Activated T-cell treated with anti-CD3 and anti-CD28 coated beads for 1 hour (primary cell): ENCODE results near the gene TSPAN4.

Source experiments
- DNase-seq: peaks from one replicate; pipeline ENCODE4 v3.0.0-alpha.2; 2020; ENCODE audit warnings: low read depth

Gene TSPAN4

GRCh38 chr11:865462-866430, 23.1 kb downstream of the TSPAN4 start:
- no peak for DNase-seq

- DNase-seq, result no peak
These were observed 23.8 kb downstream of the TSPAN4 start for GRCh38 chr11:866481-866880.

GRCh38 chr11:867856-868358, 25.3 kb downstream of the TSPAN4 start:
- no peak for DNase-seq

- no peak for DNase-seq
These were observed 25.7 kb downstream of the TSPAN4 start for GRCh38 chr11:868394-868793.

- no peak for DNase-seq
These were observed 26.1 kb downstream of the TSPAN4 start for GRCh38 chr11:868802-869201.

- no peak for DNase-seq
These were observed 26.9 kb downstream of the TSPAN4 start for GRCh38 chr11:869399-870126.

GRCh38 chr11:870127-870413, 27.4 kb downstream of the TSPAN4 start:
- DNase-seq, result no peak

- no peak for DNase-seq
These were observed 27.8 kb downstream of the TSPAN4 start for GRCh38 chr11:870418-870817.

GRCh38 chr11:871472-871871, 28.8 kb downstream of the TSPAN4 start:
- no peak for DNase-seq

GRCh38 chr11:872799-873198, 30.1 kb downstream of the TSPAN4 start:
- DNase-seq, result no peak

- DNase-seq, result no peak
These were observed 31.1 kb downstream of the TSPAN4 start for GRCh38 chr11:873706-874105.

- no peak for DNase-seq
These were observed 32.6 kb downstream of the TSPAN4 start for GRCh38 chr11:875203-875602.

GRCh38 chr11:875769-876301, 33.2 kb downstream of the TSPAN4 start:
- DNase-seq, result no peak

GRCh38 chr11:876545-876944, 33.9 kb downstream of the TSPAN4 start:
- no peak for DNase-seq

- DNase-seq, result no peak
These were observed 34.9 kb downstream of the TSPAN4 start for GRCh38 chr11:877565-877964.

- no peak for DNase-seq
These were observed 37.8 kb downstream of the TSPAN4 start for GRCh38 chr11:880447-880846.

GRCh38 chr11:882596-882995, 39.9 kb downstream of the TSPAN4 start:
- DNase-seq, result no peak

- no peak for DNase-seq
These were observed 40.9 kb downstream of the TSPAN4 start for GRCh38 chr11:883527-883926.

- DNase-seq, result no peak
These were observed 42.0 kb downstream of the TSPAN4 start for GRCh38 chr11:884578-885070.

GRCh38 chr11:886568-886967, 43.9 kb downstream of the TSPAN4 start:
- no peak for DNase-seq

GRCh38 chr11:887589-887988, 44.9 kb downstream of the TSPAN4 start:
- DNase-seq, result no peak

- DNase-seq, result no peak
These were observed 45.9 kb downstream of the TSPAN4 start for GRCh38 chr11:888310-889212.
